ENCODE data around the gene ACSL4.
"Not testable (repeated sequence)": the region's sequence is repeated elsewhere in the genome, so short reads cannot be mapped to it uniquely, and the experiment has no call there.

The ACSL4 gene

DNA sequence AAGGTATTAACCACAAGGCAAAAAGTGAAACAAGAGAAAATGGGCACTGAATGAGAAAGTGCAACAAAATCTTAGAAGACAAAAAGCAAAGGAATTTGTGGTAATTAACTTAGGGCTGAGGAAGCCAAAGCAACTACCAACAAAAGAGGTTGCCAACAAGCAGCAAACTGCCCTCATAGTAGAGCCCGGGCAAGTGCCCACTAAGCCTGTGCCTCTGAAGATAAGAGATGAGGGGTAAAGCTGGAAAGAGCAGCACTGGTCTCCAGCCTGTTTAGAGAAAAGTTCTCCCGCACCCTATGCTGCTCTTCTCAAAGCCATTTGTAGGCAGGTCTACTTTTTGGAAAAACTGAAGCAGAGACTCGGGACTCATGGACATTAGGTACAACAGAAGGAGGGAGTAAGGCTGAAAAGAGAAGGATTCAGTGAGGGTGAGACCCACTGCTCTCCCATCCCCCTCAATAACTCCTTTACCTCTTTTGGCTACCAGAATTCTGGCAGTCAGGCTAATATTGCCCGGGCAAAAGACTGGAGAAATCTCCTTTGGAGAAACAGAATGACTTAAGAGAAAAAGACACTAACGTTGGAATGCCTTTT is 78.4 kb downstream of the ACSL4 start:
- no peak overlapping the region for H3K27ac ChIP-seq (ENCODE audit: insufficient read depth, low read depth, low read length, poor library complexity, severe bottlenecking)
- H3K27me3 ChIP-seq (ENCODE audit: control insufficient read depth, insufficient read depth, low read length, poor library complexity, severe bottlenecking), result no peaks in the 10 kb centered on the region
- H3K36me3 ChIP-seq (ENCODE audit: control insufficient read depth, insufficient read depth, low read length), result peaks cover 4% of the 10 kb centered on the region
- H3K9me3 ChIP-seq (ENCODE audit: control insufficient read depth, low read length), result no peaks in the 10 kb centered on the region
- no peaks in the 10 kb centered on the region for H3K4me1 ChIP-seq (ENCODE audit: control insufficient read depth, insufficient read depth, low read length)
- 91 to 95% methylated on average over 4 to 5 of the region's 5 CpGs for WGBS, 2 experiments
- no peak overlapping the region for H3K4me3 ChIP-seq (ENCODE audit: insufficient read depth, low read depth, low read length)

DNA sequence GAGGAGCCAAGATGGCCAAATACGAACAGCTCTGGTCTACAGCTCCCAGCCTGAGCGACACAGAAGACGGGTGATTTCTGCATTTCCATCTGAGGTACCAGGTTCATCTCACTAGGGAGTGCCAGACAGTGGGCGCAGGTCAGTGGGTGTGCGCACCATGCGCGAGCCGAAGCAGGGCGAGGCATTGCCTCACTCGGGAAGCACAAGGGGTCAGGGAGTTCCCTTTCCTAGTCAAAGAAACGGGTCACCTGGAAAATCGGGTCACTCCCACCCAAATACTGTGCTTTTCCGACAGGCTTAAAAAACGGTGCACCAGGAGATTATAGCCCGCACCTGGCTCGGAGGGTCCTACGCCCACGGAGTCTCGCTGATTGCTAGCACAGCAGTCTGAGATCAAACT is 88.4 kb downstream of the ACSL4 start:
- not testable (repeated sequence) for H3K27ac ChIP-seq (ENCODE audit: insufficient read depth, low read depth, low read length, poor library complexity, severe bottlenecking); H3K9me3 ChIP-seq (ENCODE audit: control insufficient read depth, low read length); H3K36me3 ChIP-seq (ENCODE audit: control insufficient read depth, insufficient read depth, low read length); H3K4me3 ChIP-seq (ENCODE audit: insufficient read depth, low read depth, low read length); H3K4me1 ChIP-seq (ENCODE audit: control insufficient read depth, insufficient read depth, low read length); H3K27me3 ChIP-seq (ENCODE audit: control insufficient read depth, insufficient read depth, low read length, poor library complexity, severe bottlenecking)
- WGBS, 2 experiments, result 93 to 94% methylated on average over 14 of the region's 19 CpGs

DNA sequence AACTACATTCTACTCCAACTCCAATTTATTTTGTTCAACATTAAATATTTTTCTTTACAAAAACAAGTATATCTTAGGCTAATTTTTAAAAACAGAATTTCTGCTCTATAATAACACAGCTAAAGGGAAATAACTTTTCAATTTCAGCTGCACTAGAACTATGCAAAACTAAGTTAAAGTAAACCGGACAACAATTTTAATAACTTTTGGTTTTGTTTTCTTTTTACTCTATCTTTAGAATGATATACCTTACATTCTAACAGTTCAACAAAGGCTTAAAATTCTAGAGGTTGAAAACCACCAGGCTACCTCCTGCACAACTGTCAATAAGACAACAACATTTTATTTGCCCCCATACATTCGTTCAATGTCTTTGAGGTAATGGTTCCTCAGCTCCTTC is 89.4 kb downstream of the ACSL4 start:
- Histone ChIP-seq H3K27ac (ENCODE audit: insufficient read depth, low read depth, low read length, poor library complexity, severe bottlenecking) (no peak overlapping the region), H3K27me3 (ENCODE audit: control insufficient read depth, insufficient read depth, low read length, poor library complexity, severe bottlenecking) (no peaks in the 10 kb centered on the region), H3K9me3 (ENCODE audit: control insufficient read depth, low read length) (no peaks in the 10 kb centered on the region), H3K4me3 (ENCODE audit: insufficient read depth, low read depth, low read length) (no peak overlapping the region), H3K36me3 (ENCODE audit: control insufficient read depth, insufficient read depth, low read length) (no peaks in the 10 kb centered on the region), H3K4me1 (ENCODE audit: control insufficient read depth, insufficient read depth, low read length) (no peaks in the 10 kb centered on the region)
- WGBS, 2 experiments, result 83 to 90% methylated on average over 1 of the region's 2 CpGs

DNA sequence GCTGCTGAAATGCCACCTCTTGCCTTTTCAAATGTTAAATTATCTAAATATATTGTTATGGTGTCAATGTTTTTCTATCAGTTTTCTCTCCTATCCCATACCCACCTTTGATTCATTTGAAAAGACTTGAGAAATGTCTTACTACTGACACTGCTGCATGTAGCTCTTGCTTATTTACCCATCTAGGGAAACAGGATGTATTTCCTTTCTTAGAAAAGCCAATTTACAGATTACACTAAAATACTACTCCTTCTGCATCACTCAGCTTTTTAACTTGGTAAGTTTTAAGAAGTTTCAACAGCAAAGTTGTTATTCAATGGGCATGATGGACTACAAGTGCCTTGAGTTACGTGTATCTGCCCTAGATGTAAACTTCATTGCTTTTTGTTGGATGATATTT is 94.9 kb downstream of the ACSL4 start:
- H3K36me3 ChIP-seq (ENCODE audit: control insufficient read depth, insufficient read depth, low read length), result no peaks in the 10 kb centered on the region
- no peak overlapping the region for H3K27ac ChIP-seq (ENCODE audit: insufficient read depth, low read depth, low read length, poor library complexity, severe bottlenecking)
- WGBS, 2 experiments, result 95 to 100% methylated on average over 1 of the region's 1 CpG
- H3K4me3 ChIP-seq (ENCODE audit: insufficient read depth, low read depth, low read length), result no peak overlapping the region
- no peaks in the 10 kb centered on the region for H3K9me3 ChIP-seq (ENCODE audit: control insufficient read depth, low read length)
- no peaks in the 10 kb centered on the region for H3K4me1 ChIP-seq (ENCODE audit: control insufficient read depth, insufficient read depth, low read length)
- H3K27me3 ChIP-seq (ENCODE audit: control insufficient read depth, insufficient read depth, low read length, poor library complexity, severe bottlenecking), result no peaks in the 10 kb centered on the region

DNA sequence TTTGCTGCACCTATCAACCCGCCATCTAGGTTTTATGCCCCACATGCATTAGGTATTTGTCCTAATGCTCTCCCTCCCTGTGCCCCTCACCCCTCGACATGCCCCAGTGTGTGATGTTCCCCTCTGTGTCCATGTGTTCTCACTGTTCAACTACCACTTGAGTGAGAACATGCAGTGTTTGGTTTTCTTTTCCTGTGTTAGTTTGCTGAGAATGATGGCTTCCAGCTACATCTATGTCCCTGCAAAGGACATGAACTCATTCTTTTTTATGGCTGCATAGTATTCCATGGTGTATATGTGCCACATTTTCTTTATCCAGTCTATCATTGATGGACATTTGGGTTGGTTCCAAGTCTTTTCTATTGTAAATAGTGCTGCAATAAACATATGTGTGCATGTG is 95.6 kb downstream of the ACSL4 start:
- WGBS, 2 experiments, result 92 to 94% methylated on average over 2 of the region's 2 CpGs

DNA sequence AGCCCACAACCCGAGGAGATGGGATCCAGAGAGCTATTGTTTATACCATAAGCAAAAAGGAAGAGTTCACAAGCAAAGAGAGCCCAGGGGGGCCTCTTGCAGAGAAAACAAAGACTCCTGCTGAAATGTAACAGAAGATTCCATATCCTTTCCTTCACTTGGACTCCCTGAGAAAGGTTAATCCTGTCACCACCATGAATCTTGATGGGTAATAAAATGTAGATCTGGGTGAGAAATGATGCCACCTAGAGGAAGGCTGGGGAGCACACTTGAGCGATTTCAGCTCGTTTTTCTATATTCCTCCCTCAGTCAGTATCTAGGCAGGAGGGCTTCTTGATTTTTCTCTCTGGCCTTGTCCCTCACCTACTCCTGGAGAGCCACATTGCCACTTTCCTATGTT is 97.9 kb downstream of the ACSL4 start:
- no peaks in the 10 kb centered on the region for H3K27me3 ChIP-seq (ENCODE audit: control insufficient read depth, insufficient read depth, low read length, poor library complexity, severe bottlenecking)
- H3K4me1 ChIP-seq (ENCODE audit: control insufficient read depth, insufficient read depth, low read length), result no peaks in the 10 kb centered on the region
- 32 to 50% methylated on average over 2 to 3 of the region's 3 CpGs for WGBS, 2 experiments
- no peaks in the 10 kb centered on the region for H3K9me3 ChIP-seq (ENCODE audit: control insufficient read depth, low read length)
- no peak overlapping the region for H3K27ac ChIP-seq (ENCODE audit: insufficient read depth, low read depth, low read length, poor library complexity, severe bottlenecking)
- H3K36me3 ChIP-seq (ENCODE audit: control insufficient read depth, insufficient read depth, low read length), result no peaks in the 10 kb centered on the region
- no peak overlapping the region for H3K4me3 ChIP-seq (ENCODE audit: insufficient read depth, low read depth, low read length)

More for the DNA sequence above, 95.6 kb downstream of the ACSL4 start:
- H3K4me3 ChIP-seq (ENCODE audit: insufficient read depth, low read depth, low read length); H3K27ac ChIP-seq (ENCODE audit: insufficient read depth, low read depth, low read length, poor library complexity, severe bottlenecking); H3K4me1 ChIP-seq (ENCODE audit: control insufficient read depth, insufficient read depth, low read length); H3K27me3 ChIP-seq (ENCODE audit: control insufficient read depth, insufficient read depth, low read length, poor library complexity, severe bottlenecking); H3K9me3 ChIP-seq (ENCODE audit: control insufficient read depth, low read length); H3K36me3 ChIP-seq (ENCODE audit: control insufficient read depth, insufficient read depth, low read length): not testable (repeated sequence)

DNA sequence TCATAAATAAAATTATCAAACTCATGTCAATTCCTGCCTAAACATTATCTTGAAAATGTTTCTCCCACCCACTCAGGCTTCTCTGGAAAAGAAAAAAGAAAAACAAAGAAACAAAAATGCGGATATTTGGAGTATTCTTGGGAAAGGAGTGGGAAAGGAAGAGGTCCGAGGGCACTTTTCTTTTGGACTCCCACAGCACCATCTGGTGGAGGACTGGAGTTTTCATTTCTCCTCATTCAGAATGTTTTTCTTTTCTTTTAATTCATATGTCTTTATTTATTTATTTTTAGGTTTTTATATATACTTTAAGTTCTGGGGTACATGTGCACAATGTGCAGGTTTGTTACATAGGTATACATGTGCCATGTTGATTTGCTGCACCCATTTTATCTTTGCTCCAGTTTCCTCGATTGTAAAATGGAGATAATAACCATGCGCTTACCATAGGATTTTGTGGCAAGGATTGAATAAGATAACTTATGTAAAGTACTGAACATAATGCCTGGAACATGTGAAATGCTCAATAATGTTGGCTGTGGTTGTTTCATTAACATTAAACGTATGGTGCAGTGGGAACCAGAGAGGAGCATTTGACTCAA is 100.1 kb downstream of the ACSL4 start:
- 63 to 86% methylated on average over 3 to 5 of the region's 5 CpGs for WGBS, 2 experiments

DNA sequence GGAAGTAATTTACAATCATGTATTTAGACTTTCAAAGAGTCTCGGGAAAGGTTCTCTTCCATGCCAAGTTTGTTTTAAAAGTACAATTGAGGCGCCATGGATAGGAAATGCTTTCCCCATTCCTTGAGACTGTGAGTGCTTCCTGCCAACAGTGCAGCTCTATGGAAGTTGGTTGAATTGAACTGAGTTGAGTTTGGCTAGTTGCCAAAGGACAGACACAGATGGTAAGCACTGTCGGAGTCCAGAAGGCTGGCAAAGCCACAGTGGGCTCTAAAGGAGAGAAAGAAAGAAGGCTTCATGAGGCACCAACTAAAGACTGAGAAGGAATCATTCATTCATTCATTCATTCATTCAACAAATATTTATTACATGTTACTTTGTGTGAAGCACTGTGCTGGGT is 103.7 kb downstream of the ACSL4 start:
- no peaks in the 10 kb centered on the region for H3K9me3 ChIP-seq (ENCODE audit: control insufficient read depth, low read length)
- H3K27me3 ChIP-seq (ENCODE audit: control insufficient read depth, insufficient read depth, low read length, poor library complexity, severe bottlenecking), result no peaks in the 10 kb centered on the region
- no peaks in the 10 kb centered on the region for H3K4me1 ChIP-seq (ENCODE audit: control insufficient read depth, insufficient read depth, low read length)
- H3K4me3 ChIP-seq (ENCODE audit: insufficient read depth, low read depth, low read length), result no peak overlapping the region
- 95 to 100% methylated on average over 3 of the region's 3 CpGs for WGBS, 2 experiments
- no peak overlapping the region for H3K27ac ChIP-seq (ENCODE audit: insufficient read depth, low read depth, low read length, poor library complexity, severe bottlenecking)
- no peaks in the 10 kb centered on the region for H3K36me3 ChIP-seq (ENCODE audit: control insufficient read depth, insufficient read depth, low read length)

More for the DNA sequence above, 100.1 kb downstream of the ACSL4 start:
- H3K4me3 ChIP-seq (ENCODE audit: insufficient read depth, low read depth, low read length), result no peak overlapping the region
- H3K4me1 ChIP-seq (ENCODE audit: control insufficient read depth, insufficient read depth, low read length), result no peaks in the 10 kb centered on the region
- H3K27me3 ChIP-seq (ENCODE audit: control insufficient read depth, insufficient read depth, low read length, poor library complexity, severe bottlenecking), result no peaks in the 10 kb centered on the region
- H3K27ac ChIP-seq (ENCODE audit: insufficient read depth, low read depth, low read length, poor library complexity, severe bottlenecking), result no peak overlapping the region
- no peaks in the 10 kb centered on the region for H3K36me3 ChIP-seq (ENCODE audit: control insufficient read depth, insufficient read depth, low read length)
- no peaks in the 10 kb centered on the region for H3K9me3 ChIP-seq (ENCODE audit: control insufficient read depth, low read length)

DNA sequence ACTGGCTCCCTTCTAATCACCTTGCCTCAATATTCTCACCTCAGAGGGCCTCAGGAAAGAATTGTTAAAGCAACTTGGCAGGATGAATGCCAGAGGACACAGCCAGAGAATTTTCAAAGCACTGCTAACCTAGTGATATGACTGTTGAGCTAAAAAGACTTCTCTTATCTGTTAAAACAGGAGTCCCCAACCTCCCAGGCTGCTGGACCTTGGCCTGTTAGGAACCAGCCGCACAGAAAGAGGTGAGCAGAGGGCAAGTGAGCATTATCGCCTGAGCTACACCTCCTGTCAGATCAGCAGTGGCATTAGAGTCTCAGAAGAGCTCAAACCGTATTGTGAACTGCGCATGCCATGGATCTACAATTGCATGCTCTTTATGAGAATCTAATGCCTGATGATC is 106.4 kb downstream of the ACSL4 start:
- WGBS, 2 experiments, result 89 to 94% methylated on average over 4 of the region's 4 CpGs
- Histone ChIP-seq H3K4me1 (ENCODE audit: control insufficient read depth, insufficient read depth, low read length) (no peaks in the 10 kb centered on the region), H3K36me3 (ENCODE audit: control insufficient read depth, insufficient read depth, low read length) (no peaks in the 10 kb centered on the region), H3K9me3 (ENCODE audit: control insufficient read depth, low read length) (no peaks in the 10 kb centered on the region), H3K27me3 (ENCODE audit: control insufficient read depth, insufficient read depth, low read length, poor library complexity, severe bottlenecking) (no peaks in the 10 kb centered on the region), H3K4me3 (ENCODE audit: insufficient read depth, low read depth, low read length) (no peak overlapping the region), H3K27ac (ENCODE audit: insufficient read depth, low read depth, low read length, poor library complexity, severe bottlenecking) (no peak overlapping the region)

DNA sequence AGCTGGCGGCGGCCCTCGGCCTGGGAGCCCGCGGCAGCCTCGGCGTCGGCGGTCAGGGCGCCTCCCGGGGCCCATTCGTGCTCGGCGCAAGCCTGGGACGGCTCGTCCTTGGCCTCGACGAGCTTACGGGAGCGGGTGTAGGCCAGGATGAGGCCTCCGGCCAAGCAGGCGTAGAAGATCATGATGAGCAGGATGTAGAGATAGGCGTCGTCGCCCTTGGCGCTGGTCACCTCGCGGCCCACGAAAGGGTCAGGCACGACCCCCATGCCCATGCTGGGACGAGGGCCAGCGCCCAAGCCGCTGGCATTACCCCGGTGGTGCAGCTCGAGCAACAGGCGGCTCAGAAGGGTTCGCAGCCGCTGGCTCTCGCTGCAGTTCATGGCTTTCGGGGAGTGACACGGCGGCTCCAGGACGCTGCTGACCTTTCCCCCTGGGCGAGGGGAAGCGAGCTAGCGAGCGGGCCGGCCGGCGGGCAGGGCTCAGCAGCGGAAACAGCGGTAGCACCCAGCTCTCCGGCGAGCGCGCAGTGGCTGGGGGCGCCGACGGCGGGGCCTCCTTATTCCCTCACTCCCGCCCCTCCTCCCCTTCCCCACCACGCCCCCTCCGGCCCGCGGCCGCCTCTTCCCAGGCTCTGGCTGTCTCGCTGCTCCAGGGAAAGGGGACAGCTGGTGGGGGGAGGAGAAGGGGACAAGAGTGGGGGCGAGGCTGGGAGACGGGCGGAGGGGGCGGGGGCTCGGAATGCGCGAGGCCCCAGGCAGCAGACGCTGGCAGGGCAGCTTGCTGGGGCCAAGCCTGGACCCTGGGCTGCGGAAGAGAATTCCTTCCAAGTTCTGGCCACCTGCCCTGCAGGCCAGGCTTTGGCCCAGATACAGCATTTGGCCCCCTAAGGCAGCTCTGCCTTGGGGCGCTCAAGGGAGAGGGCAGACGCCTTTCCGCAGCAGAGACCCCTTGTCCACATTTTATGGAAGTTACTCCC is 108.1 kb downstream of the ACSL4 start, which contains the start of gene KCNE5:
Gene KCNE5, minus strand, starts transcription at position 532 of the 976 bp plus-strand sequence. Its CDS starts 152 bp downstream, at position 380.
- Histone ChIP-seq H3K4me1 (ENCODE audit: control insufficient read depth, insufficient read depth, low read length) (no peaks in the 10 kb centered on the region), H3K9me3 (ENCODE audit: control insufficient read depth, low read length) (no peaks in the 10 kb centered on the region), H3K27ac (ENCODE audit: insufficient read depth, low read depth, low read length, poor library complexity, severe bottlenecking) (no peak within 1 kb of the TSS), H3K36me3 (ENCODE audit: control insufficient read depth, insufficient read depth, low read length) (no peaks in the 10 kb centered on the region), H3K27me3 (ENCODE audit: control insufficient read depth, insufficient read depth, low read length, poor library complexity, severe bottlenecking) (no peaks in the 10 kb centered on the region), H3K4me3 (ENCODE audit: insufficient read depth, low read depth, low read length) (peak within 1 kb of the TSS; percentile 6)
- 46 to 51% methylated on average over 70 to 74 of the region's 79 CpGs for WGBS, 2 experiments

Data from ectodermal cell (in vitro differentiated cells).